K562 (cell line): ENCODE results near the gene MYL10.

Experiments used
- ATF2 ChIP-seq: sonication (generic); formaldehyde crosslinking; IDR thresholded peaks from 2 replicates; pipeline ENCODE4 v1.8.1; 2022; ENCODE audit warnings: missing genetic modification reagents
- CBFB ChIP-seq: sonication (generic); formaldehyde crosslinking; IDR thresholded peaks from 2 replicates; pipeline ENCODE4 v1.4.0; 2020; ENCODE audit warnings: mild to moderate bottlenecking, missing genetic modification reagents
- EP300 ChIP-seq: IDR thresholded peaks from 2 replicates; pipeline ENCODE4 v1.6.1; 2012; ENCODE audit warnings: low read length, improper control_type of control experiment
- FOXA1 ChIP-seq: fragments of 450-650 bp; IDR thresholded peaks from 2 replicates; pipeline ENCODE4 v1.6.1; 2016; ENCODE audit warnings: mild to moderate bottlenecking, borderline replicate concordance
- MAX ChIP-seq: sonication (generic); formaldehyde crosslinking; IDR thresholded peaks from 2 replicates; pipeline ENCODE4 v1.9.0; 2022; ENCODE audit warnings: mild to moderate bottlenecking, missing genetic modification reagents
- MED1 ChIP-seq: sonication (generic); formaldehyde crosslinking; IDR thresholded peaks from 2 replicates; pipeline ENCODE4 v1.8.1; 2023; ENCODE audit warnings: missing genetic modification reagents, borderline replicate concordance
- NCOA2 ChIP-seq, 2 experiments: fragments of 450-650 bp; IDR thresholded peaks; 2 replicates each; pipeline ENCODE4 v1.6.1; 2018; ENCODE audit warnings: mild to moderate bottlenecking in 2 of 2, moderate library complexity in 1 of 2; ENCODE audit not compliant: partially characterized antibody in 2 of 2
- PATZ1 ChIP-seq: fragments of 250-450 bp; sonication (Bioruptor Pico); IDR thresholded peaks from 2 replicates; pipeline ENCODE4 v1.5.0; 2020; ENCODE audit warnings: mild to moderate bottlenecking, borderline replicate concordance
- POLR2A ChIP-seq: fragments of 450-650 bp; conservative IDR thresholded peaks from 2 replicates; pipeline ENCODE4 v1.6.1; 2016
- REST ChIP-seq, 2 experiments: fragments of 450-650 bp; formaldehyde crosslinking in 1 of 2; IDR thresholded peaks; 2 replicates each; pipeline versions ENCODE4 v1.4.0 to v1.6.1; 2014 to 2020; ENCODE audit warnings: mild to moderate bottlenecking in 2 of 2, borderline replicate concordance in 1 of 2, low read depth in 1 of 2
- TCF7L2 ChIP-seq: fragments of 150-350 bp; IDR thresholded peaks from 2 replicates; pipeline ENCODE4 v1.6.1; 2016; ENCODE audit warnings: low read depth, mild to moderate bottlenecking, low read length, moderate library complexity
- THAP7 ChIP-seq: fragments of 250-450 bp; sonication (Bioruptor Pico); IDR thresholded peaks from 2 replicates; pipeline ENCODE4 v1.5.0; 2021
- YY1 ChIP-seq, 3 experiments: IDR thresholded peaks; 2 replicates each; pipeline ENCODE4 v1.6.1; 2011; ENCODE audit warnings: low read length in 2 of 3, mild to moderate bottlenecking in 2 of 3, moderate library complexity in 2 of 3, borderline replicate concordance in 1 of 3, control low read depth in 1 of 3, low read depth in 1 of 3; ENCODE audit not compliant: insufficient read depth in 3 of 3, insufficient replicate concordance in 2 of 3, control insufficient read depth in 1 of 3, insufficient read length in 1 of 3; ENCODE audit errors: extremely low read depth in 1 of 3
- ZFX ChIP-seq: sonication (generic); formaldehyde crosslinking; IDR thresholded peaks from 2 replicates; pipeline ENCODE4 v1.8.0; 2022; ENCODE audit warnings: mild to moderate bottlenecking, missing genetic modification reagents, moderate library complexity

GRCh38 chr7:101617451-101618206, 11.5 kb downstream of the MYL10 start:
- TF ChIP-seq CBFB, result no peak
- TF ChIP-seq REST (IDR thresholded peaks at IDR 0.05; ENCODE audit: borderline replicate concordance), result no peak
- TF ChIP-seq REST (CRISPR knock-in tag; IDR thresholded peaks at IDR 0.05; ENCODE audit: low read depth), result no peak
- no peak for TF ChIP-seq THAP7
- TF ChIP-seq ZFX (CRISPR knock-in tag), result no peak
- TF ChIP-seq YY1 (IDR thresholded peaks at IDR 0.05; ENCODE audit: borderline replicate concordance in 1 of 3, control insufficient read depth in 1 of 3, extremely low read depth in 1 of 3, insufficient read depth in 3 of 3, insufficient read length in 1 of 3, insufficient replicate concordance in 2 of 3, low read depth in 1 of 3, low read length in 2 of 3), result no peak
- TF ChIP-seq MED1, result no peak
- no peak for TF ChIP-seq ATF2 (CRISPR knock-in tag)
- TF ChIP-seq EP300, result no peak
- no peak for TF ChIP-seq POLR2A
- TF ChIP-seq MAX (CRISPR knock-in tag), result no peak
- TF ChIP-seq FOXA1, result no peak
- no peak for TF ChIP-seq TCF7L2
- TF ChIP-seq PATZ1 (CRISPR knock-in tag), result no peak
- TF ChIP-seq NCOA2 (IDR thresholded peaks at IDR 0.05; ENCODE audit: partially characterized antibody in 2 of 2), result no peak
